ENCODE results near the gene MST1R.

The MST1R gene

DNA sequence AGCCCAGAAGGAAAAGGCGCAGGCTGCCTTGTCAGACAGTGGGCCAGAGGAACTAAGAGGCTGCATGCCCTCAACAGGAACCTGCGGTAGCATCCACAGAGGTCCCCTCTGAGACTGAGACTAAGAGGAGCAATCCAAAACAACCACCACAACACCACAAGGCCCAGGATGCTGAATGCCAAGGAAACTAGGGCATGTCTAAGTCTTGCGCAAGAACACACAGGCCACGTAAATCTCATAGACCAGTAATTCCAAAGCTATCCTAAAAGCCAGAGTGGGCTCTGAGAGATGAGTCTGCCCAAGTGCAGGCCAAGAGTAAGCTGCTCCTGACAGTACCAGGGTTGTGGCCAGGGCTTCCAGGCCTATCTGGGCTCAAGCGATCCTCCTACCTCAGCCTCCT lies 13.0 kb upstream of the MST1R start:
- Histone ChIP-seq H3K9me3 (replicated peaks in 1 of 2; ENCODE audit: control insufficient read depth in 2 of 2, insufficient read depth in 1 of 2, low read depth in 1 of 2, low read length in 2 of 2) (no peaks in the 10 kb centered on the region), H3K4ac (ENCODE audit: low read length) (no peak overlapping the region), H3K4me2 (ENCODE audit: insufficient read depth, low read length, poor library complexity, severe bottlenecking) (no peak overlapping the region), H3K18ac (ENCODE audit: low read length) (no peak overlapping the region), H2AFZ (ENCODE audit: low read length) (no peak overlapping the region), H3K23ac (ENCODE audit: low read depth, low read length, poor library complexity) (no peak overlapping the region), H4K8ac (ENCODE audit: low read depth, low read length) (no peak overlapping the region), H3K4me3 (ENCODE audit: low read length in 2 of 2) (no peak overlapping the region), H3K14ac (ENCODE audit: low read length) (no peak overlapping the region), H2BK12ac (ENCODE audit: low read length) (no peak overlapping the region), H4K91ac (ENCODE audit: low read depth, low read length, poor library complexity) (no peak overlapping the region), H3K4me1 (ENCODE audit: control insufficient read depth in 2 of 2, insufficient read depth in 1 of 2, low read depth in 1 of 2, low read length in 2 of 2) (no peaks in the 10 kb centered on the region), H3K79me1 (ENCODE audit: low read depth, low read length) (peaks cover 3% of the 10 kb centered on the region), H2AK5ac (ENCODE audit: low read depth, low read length) (no peak overlapping the region), H2BK5ac (ENCODE audit: low read length) (no peak overlapping the region), H3K9ac (ENCODE audit: low read depth, low read length, poor library complexity) (no peak overlapping the region), H3K27me3 (ENCODE audit: control insufficient read depth in 3 of 3, insufficient read depth in 3 of 3, low read depth in 1 of 3, low read length in 3 of 3) (no peaks in the 10 kb centered on the region), H2BK120ac (ENCODE audit: low read depth, low read length) (no peak overlapping the region), H2BK15ac (ENCODE audit: low read length) (no peak overlapping the region), H3K36me3 (replicated peaks in 1 of 2; ENCODE audit: control insufficient read depth in 2 of 2, insufficient read depth in 2 of 2, low read length in 2 of 2) (no peaks in the 10 kb centered on the region), H3K27ac (replicated peaks; ENCODE audit: low read length) (no peak overlapping the region)
- no peak for DNase-seq (ENCODE audit: low spot score)
- WGBS, 2 donors (ENCODE audit: extremely low coverage in 2 of 2, insufficient read length in 2 of 2, insufficient replicate concordance in 1 of 2) = no CpG with 5 or more reads among the region's 5 CpGs

DNA sequence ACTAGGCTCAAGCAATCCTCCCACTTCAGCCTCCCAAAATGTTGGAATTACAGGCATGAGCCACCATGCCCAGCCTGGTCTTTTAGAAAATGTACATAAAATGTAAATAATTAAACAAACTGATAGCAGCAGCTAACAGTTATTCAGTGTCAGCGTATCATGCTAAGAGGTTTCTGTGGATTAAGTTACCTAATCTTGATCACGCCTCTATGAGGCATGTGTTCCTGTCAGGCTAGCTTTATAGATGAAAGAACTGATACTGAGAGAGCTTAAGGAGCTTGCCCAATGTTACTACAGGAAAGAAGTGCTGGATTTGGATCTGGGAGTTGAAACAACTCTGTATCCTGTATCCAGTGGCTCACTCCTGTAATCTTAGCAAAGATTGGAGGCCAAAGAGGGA lies 11.2 kb upstream of the MST1R start:
- Histone ChIP-seq H2AFZ (ENCODE audit: low read length) (no peak overlapping the region), H2BK15ac (ENCODE audit: low read length) (no peak overlapping the region), H2BK5ac (ENCODE audit: low read length) (no peak overlapping the region), H2AK5ac (ENCODE audit: low read depth, low read length) (no peak overlapping the region), H3K79me1 (ENCODE audit: low read depth, low read length) (peaks cover 3% of the 10 kb centered on the region), H3K14ac (ENCODE audit: low read length) (no peak overlapping the region), H3K4me1 (ENCODE audit: control insufficient read depth in 2 of 2, insufficient read depth in 1 of 2, low read depth in 1 of 2, low read length in 2 of 2) (peaks cover 0 to 2% of the 10 kb centered on the region in 2 donors), H3K9me3 (replicated peaks in 1 of 2; ENCODE audit: control insufficient read depth in 2 of 2, insufficient read depth in 1 of 2, low read depth in 1 of 2, low read length in 2 of 2) (no peaks in the 10 kb centered on the region), H3K27ac (replicated peaks; ENCODE audit: low read length) (no peak overlapping the region), H3K27me3 (ENCODE audit: control insufficient read depth in 3 of 3, insufficient read depth in 3 of 3, low read depth in 1 of 3, low read length in 3 of 3) (peaks cover 0 to 4% (median 0%) of the 10 kb centered on the region in 3 experiments), H4K8ac (ENCODE audit: low read depth, low read length) (no peak overlapping the region), H4K91ac (ENCODE audit: low read depth, low read length, poor library complexity) (no peak overlapping the region), H2BK120ac (ENCODE audit: low read depth, low read length) (no peak overlapping the region), H3K23ac (ENCODE audit: low read depth, low read length, poor library complexity) (no peak overlapping the region), H3K4ac (ENCODE audit: low read length) (no peak overlapping the region), H3K4me2 (ENCODE audit: insufficient read depth, low read length, poor library complexity, severe bottlenecking) (no peak overlapping the region), H2BK12ac (ENCODE audit: low read length) (no peak overlapping the region), H3K4me3 (ENCODE audit: low read length in 2 of 2) (no peak overlapping the region), H3K9ac (ENCODE audit: low read depth, low read length, poor library complexity) (no peak overlapping the region), H3K18ac (ENCODE audit: low read length) (no peak overlapping the region), H3K36me3 (replicated peaks in 1 of 2; ENCODE audit: control insufficient read depth in 2 of 2, insufficient read depth in 2 of 2, low read length in 2 of 2) (no peaks in the 10 kb centered on the region)
- whole genome bisulfite sequencing, 2 donors (ENCODE audit: extremely low coverage in 2 of 2, insufficient read length in 2 of 2, insufficient replicate concordance in 1 of 2) = no CpG with 5 or more reads among the region's 2 CpGs
- DNase-seq (ENCODE audit: low spot score) = no peak

DNA sequence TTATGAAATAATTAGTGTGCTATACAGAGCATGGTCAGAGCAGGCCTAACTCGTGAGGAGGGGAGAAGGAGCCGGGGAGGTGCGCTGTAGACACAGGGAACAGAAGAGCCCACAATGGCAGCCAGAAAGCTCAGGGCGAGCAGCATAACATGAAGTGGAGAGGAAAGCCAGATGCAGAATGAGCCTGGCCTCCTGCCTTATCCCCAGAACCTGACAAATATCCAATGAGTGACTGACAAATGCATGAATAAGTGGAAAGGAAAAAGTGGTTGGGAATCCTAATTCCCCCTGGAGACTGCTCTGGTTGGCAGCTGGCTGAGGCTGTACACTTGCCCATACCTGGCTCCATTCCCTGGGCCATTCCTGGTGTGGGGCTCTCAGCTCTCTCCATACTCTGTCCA lies 9.2 kb upstream of the MST1R start:
- peaks cover 0 to 2% of the 10 kb centered on the region in 2 donors for H3K4me1 ChIP-seq (ENCODE audit: control insufficient read depth in 2 of 2, insufficient read depth in 1 of 2, low read depth in 1 of 2, low read length in 2 of 2)
- no peak overlapping the region for H2BK12ac ChIP-seq (ENCODE audit: low read length)
- H3K36me3 ChIP-seq (replicated peaks in 1 of 2; ENCODE audit: control insufficient read depth in 2 of 2, insufficient read depth in 2 of 2, low read length in 2 of 2) = no peaks in the 10 kb centered on the region
- no peak overlapping the region for H3K4me2 ChIP-seq (ENCODE audit: insufficient read depth, low read length, poor library complexity, severe bottlenecking)
- no peaks in the 10 kb centered on the region for H3K9me3 ChIP-seq (replicated peaks in 1 of 2; ENCODE audit: control insufficient read depth in 2 of 2, insufficient read depth in 1 of 2, low read depth in 1 of 2, low read length in 2 of 2)
- no peak overlapping the region for H3K4me3 ChIP-seq (ENCODE audit: low read length in 2 of 2)
- no peak overlapping the region for H3K14ac ChIP-seq (ENCODE audit: low read length)
- H3K4ac ChIP-seq (ENCODE audit: low read length) = no peak overlapping the region
- DNase-seq (ENCODE audit: low spot score) = no peak
- peaks cover 0 to 4% (median 0%) of the 10 kb centered on the region in 3 experiments for H3K27me3 ChIP-seq (ENCODE audit: control insufficient read depth in 3 of 3, insufficient read depth in 3 of 3, low read depth in 1 of 3, low read length in 3 of 3)
- no peak overlapping the region for H3K27ac ChIP-seq (replicated peaks; ENCODE audit: low read length)
- no peak overlapping the region for H3K23ac ChIP-seq (ENCODE audit: low read depth, low read length, poor library complexity)
- H3K9ac ChIP-seq (ENCODE audit: low read depth, low read length, poor library complexity) = no peak overlapping the region
- no peak overlapping the region for H4K8ac ChIP-seq (ENCODE audit: low read depth, low read length)
- no CpG with 5 or more reads among the region's 4 CpGs for WGBS, 2 donors (ENCODE audit: extremely low coverage in 2 of 2, insufficient read length in 2 of 2, insufficient replicate concordance in 1 of 2)
- H2BK5ac ChIP-seq (ENCODE audit: low read length) = no peak overlapping the region
- H2BK15ac ChIP-seq (ENCODE audit: low read length) = no peak overlapping the region
- no peak overlapping the region for H2AK5ac ChIP-seq (ENCODE audit: low read depth, low read length)
- no peak overlapping the region for H4K91ac ChIP-seq (ENCODE audit: low read depth, low read length, poor library complexity)
- H2BK120ac ChIP-seq (ENCODE audit: low read depth, low read length) = no peak overlapping the region
- H3K79me1 ChIP-seq (ENCODE audit: low read depth, low read length) = peaks cover 3% of the 10 kb centered on the region
- no peak overlapping the region for H3K18ac ChIP-seq (ENCODE audit: low read length)
- no peak overlapping the region for H2AFZ ChIP-seq (ENCODE audit: low read length)

DNA sequence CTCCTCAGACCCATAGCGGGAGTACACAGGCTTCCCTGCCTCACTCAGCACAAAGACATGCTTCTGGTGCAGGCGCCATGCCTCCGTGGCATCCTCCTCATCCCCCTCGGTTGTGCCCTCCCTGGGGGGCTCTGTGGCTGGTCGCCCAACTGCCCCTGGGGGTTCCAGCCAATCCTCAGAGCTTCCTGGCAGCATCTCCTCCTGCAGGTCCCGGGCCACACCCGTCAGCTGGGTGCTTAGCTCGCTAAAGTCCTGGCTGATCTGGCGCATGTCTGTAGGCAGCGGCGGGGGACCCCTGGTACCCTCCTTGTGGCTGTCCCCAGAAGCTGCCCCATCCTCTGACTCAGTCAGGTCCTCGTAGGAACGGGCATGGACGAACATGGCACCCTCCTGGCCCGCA lies 7.9 kb upstream of the MST1R start:
- Histone ChIP-seq H3K79me1 (ENCODE audit: low read depth, low read length) (peaks cover 3% of the 10 kb centered on the region), H3K4ac (ENCODE audit: low read length) (no peak overlapping the region), H3K27me3 (ENCODE audit: control insufficient read depth in 3 of 3, insufficient read depth in 3 of 3, low read depth in 1 of 3, low read length in 3 of 3) (peaks cover 0 to 4% (median 0%) of the 10 kb centered on the region in 3 experiments), H3K4me2 (ENCODE audit: insufficient read depth, low read length, poor library complexity, severe bottlenecking) (no peak overlapping the region), H4K8ac (ENCODE audit: low read depth, low read length) (no peak overlapping the region), H2BK120ac (ENCODE audit: low read depth, low read length) (no peak overlapping the region), H2BK15ac (ENCODE audit: low read length) (no peak overlapping the region), H3K18ac (ENCODE audit: low read length) (no peak overlapping the region), H4K91ac (ENCODE audit: low read depth, low read length, poor library complexity) (no peak overlapping the region), H2AK5ac (ENCODE audit: low read depth, low read length) (no peak overlapping the region), H3K23ac (ENCODE audit: low read depth, low read length, poor library complexity) (no peak overlapping the region), H2AFZ (ENCODE audit: low read length) (no peak overlapping the region), H3K27ac (replicated peaks; ENCODE audit: low read length) (no peak overlapping the region), H3K9ac (ENCODE audit: low read depth, low read length, poor library complexity) (no peak overlapping the region), H3K36me3 (replicated peaks in 1 of 2; ENCODE audit: control insufficient read depth in 2 of 2, insufficient read depth in 2 of 2, low read length in 2 of 2) (no peaks in the 10 kb centered on the region), H2BK5ac (ENCODE audit: low read length) (no peak overlapping the region), H3K4me1 (ENCODE audit: control insufficient read depth in 2 of 2, insufficient read depth in 1 of 2, low read depth in 1 of 2, low read length in 2 of 2) (peaks cover 0 to 2% of the 10 kb centered on the region in 2 donors), H3K14ac (ENCODE audit: low read length) (no peak overlapping the region), H3K9me3 (replicated peaks in 1 of 2; ENCODE audit: control insufficient read depth in 2 of 2, insufficient read depth in 1 of 2, low read depth in 1 of 2, low read length in 2 of 2) (no peaks in the 10 kb centered on the region), H2BK12ac (ENCODE audit: low read length) (no peak overlapping the region), H3K4me3 (ENCODE audit: low read length in 2 of 2) (peak overlapping the region in 1 of 2 donors; percentile 48)
- DNase-seq (ENCODE audit: low spot score) = no peak
- no CpG with 5 or more reads among the region's 15 CpGs for WGBS, 2 donors (ENCODE audit: extremely low coverage in 2 of 2, insufficient read length in 2 of 2, insufficient replicate concordance in 1 of 2)

Data from neuronal stem cell (in vitro differentiated cells).